Fibroblast of peridontal ligament (primary cell): ENCODE results near the gene TAGLN2.

Experiments used
- DNase-seq: peaks from one replicate; pipeline ENCODE4 v3.0.0-alpha.2; 2010; ENCODE audit errors: extremely low read depth

TAGLN2 gene

GRCh38 chr1:159935305-159935704 lies 10.0 kb upstream of the TAGLN2 start:
- DNase-seq, result no peak

GRCh38 chr1:159934136-159935039 lies 9.1 kb upstream of the TAGLN2 start:
- DNase-seq, result no peak

- no peak for DNase-seq
Measured at GRCh38 chr1:159933347-159933746, 8.0 kb upstream of the TAGLN2 start.

- DNase-seq, result peak; percentile 27
Measured at GRCh38 chr1:159932296-159933285, 7.3 kb upstream of the TAGLN2 start.

- no peak for DNase-seq
Measured at GRCh38 chr1:159931795-159932173, 6.5 kb upstream of the TAGLN2 start.

- no peak for DNase-seq
Measured at GRCh38 chr1:159931101-159931794, 5.9 kb upstream of the TAGLN2 start.

GRCh38 chr1:159930634-159931033 lies 5.3 kb upstream of the TAGLN2 start:
- no peak for DNase-seq

- no peak for DNase-seq
Measured at GRCh38 chr1:159930216-159930615, 4.9 kb upstream of the TAGLN2 start.

GRCh38 chr1:159929155-159930051 lies 4.1 kb upstream of the TAGLN2 start:
- DNase-seq, result no peak

GRCh38 chr1:159928491-159929050 lies 3.3 kb upstream of the TAGLN2 start:
- no peak for DNase-seq

GRCh38 chr1:159927849-159928431 lies 2.6 kb upstream of the TAGLN2 start:
- no peak for DNase-seq

GRCh38 chr1:159927211-159927848 lies 2.0 kb upstream of the TAGLN2 start:
- no peak for DNase-seq

GRCh38 chr1:159925719-159926078 lies 392 bp upstream of the TAGLN2 start:
- no peak for DNase-seq

GRCh38 chr1:159924025-159924790 lies 1.1 kb downstream of the TAGLN2 start:
- DNase-seq, result peak; percentile 83

GRCh38 chr1:159923203-159924024 lies 1.9 kb downstream of the TAGLN2 start:
- DNase-seq, result peak; percentile 68

- no peak for DNase-seq
Measured at GRCh38 chr1:159922511-159923202, 2.6 kb downstream of the TAGLN2 start.
